Activated T-helper 2 cell treated with anti-CD3 and anti-CD28 coated beads, Interferon-gamma antibody, Interleukin-2, Interleukin-4, amounts not matched to agents 10 μg/mL and 5 μg/mL and 100 μg/mL, durations not matched to agents 14 hours and 24 hours and 36 hours (primary cell): Measurements from ENCODE around the gene TMEM109. TPM values are rescaled to one million over a fixed set of nuclear protein-coding genes. Genes with fewer than 3 reads are reported as not detected.

ENCODE experiments used
- DNase-seq: peaks from one replicate; pipeline ENCODE4 v3.0.0; 2021; ENCODE audit warnings: low spot score
- H3K27ac Mint-ChIP-seq: one replicate; pipeline ENCODE4 v1.8.0; 2021; ENCODE audit warnings: mixed read lengths
- H3K27me3 Mint-ChIP-seq: one replicate; pipeline ENCODE4 v1.8.0; 2021; ENCODE audit warnings: low read depth, mixed read lengths
- H3K36me3 Mint-ChIP-seq: one replicate; pipeline ENCODE4 v1.8.0; 2021; ENCODE audit warnings: low read depth, mixed read lengths
- H3K4me1 Mint-ChIP-seq: one replicate; pipeline ENCODE4 v1.8.0; 2021; ENCODE audit warnings: low read depth, mixed read lengths
- H3K4me3 Mint-ChIP-seq: one replicate; pipeline ENCODE4 v1.8.0; 2021; ENCODE audit warnings: low read depth, mild to moderate bottlenecking, moderate library complexity, mixed read lengths
- H3K9me3 Mint-ChIP-seq: one replicate; pipeline ENCODE4 v1.8.0; 2021; ENCODE audit warnings: mixed read lengths
- intact Hi-C: fragments of 100-400 bp; cut with micrococcal nuclease; formaldehyde crosslinking; loops from one replicate; pipeline ENCODE4 v1.15.1; 2023
- total RNA-seq: library from RNA; stranded (reverse); gene quantifications from 2 replicates; pipeline ENCODE4 v1.2.3, GENCODE V29; 2022

The TMEM109 gene
- total RNA-seq, 1 donor from 2014 or later = 112 TPM

- Mint-ChIP-seq H3K4me3 (no peak overlapping the region), H3K9me3 (no peaks in the 10 kb centered on the region), H3K27me3 (no peaks in the 10 kb centered on the region), H3K27ac (no peak overlapping the region), H3K36me3 (peaks cover 70% of the 10 kb centered on the region), H3K4me1 (peaks cover 15% of the 10 kb centered on the region)
- intact Hi-C loops = no loop called here
- no peak for DNase-seq
These were observed 23.3 kb upstream of the TMEM109 start for GRCh38 chr11:60890696-60891095.

DNA sequence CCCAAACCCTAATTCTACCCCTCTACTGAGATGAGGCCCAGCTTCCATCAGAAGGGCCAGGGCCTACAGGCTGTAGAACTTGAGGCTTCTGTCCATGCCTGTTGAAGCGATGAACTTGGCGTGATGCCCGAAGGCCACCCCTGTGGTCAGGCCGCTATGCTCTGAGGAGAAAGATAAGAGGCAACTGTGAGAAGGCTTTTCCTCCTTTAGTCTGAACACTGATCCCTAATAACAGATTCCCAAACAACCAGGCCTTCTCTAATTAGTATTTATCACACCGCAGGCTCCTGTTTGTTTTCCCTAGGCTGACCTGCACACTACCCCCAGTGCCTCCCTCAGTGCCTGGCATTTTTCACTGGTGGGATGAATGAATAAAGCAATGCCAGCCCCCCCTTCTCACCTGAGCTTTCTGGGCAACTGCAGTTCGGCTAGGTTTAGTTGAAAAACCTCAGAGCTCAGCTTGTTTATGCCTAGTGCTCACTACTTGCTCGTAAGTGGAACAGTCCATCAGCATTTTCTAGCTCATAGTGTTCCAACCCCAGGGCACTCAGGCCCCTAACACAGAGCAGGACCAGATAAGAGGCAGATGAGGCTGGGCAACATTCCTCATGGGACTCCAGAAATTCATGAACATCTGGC, 22.7 kb upstream of the TMEM109 start:
- Mint-ChIP-seq H3K27ac (no peak overlapping the region), H3K36me3 (peaks cover 71% of the 10 kb centered on the region), H3K4me1 (peaks cover 12% of the 10 kb centered on the region), H3K27me3 (no peaks in the 10 kb centered on the region), H3K4me3 (no peak overlapping the region), H3K9me3 (no peaks in the 10 kb centered on the region)
- no peak for DNase-seq
- intact Hi-C loops = no loop called here

GRCh38 chr11:60895687-60896086, 18.3 kb upstream of the TMEM109 start:
- DNase-seq = no peak
- no peaks in the 10 kb centered on the region for H3K4me1 Mint-ChIP-seq
- no peak overlapping the region for H3K4me3 Mint-ChIP-seq
- no peak overlapping the region for H3K27ac Mint-ChIP-seq
- H3K9me3 Mint-ChIP-seq = no peaks in the 10 kb centered on the region
- H3K27me3 Mint-ChIP-seq = no peaks in the 10 kb centered on the region
- peaks cover 86% of the 10 kb centered on the region for H3K36me3 Mint-ChIP-seq
- intact Hi-C loops = no loop called here

GRCh38 chr11:60897496-60897895, 16.5 kb upstream of the TMEM109 start:
- no peaks in the 10 kb centered on the region for H3K27me3 Mint-ChIP-seq
- peaks cover 91% of the 10 kb centered on the region for H3K36me3 Mint-ChIP-seq
- no peaks in the 10 kb centered on the region for H3K9me3 Mint-ChIP-seq
- no peak overlapping the region for H3K4me3 Mint-ChIP-seq
- intact Hi-C loops = no loop called here
- H3K27ac Mint-ChIP-seq = no peak overlapping the region
- peaks cover 1% of the 10 kb centered on the region for H3K4me1 Mint-ChIP-seq
- DNase-seq = no peak

DNA sequence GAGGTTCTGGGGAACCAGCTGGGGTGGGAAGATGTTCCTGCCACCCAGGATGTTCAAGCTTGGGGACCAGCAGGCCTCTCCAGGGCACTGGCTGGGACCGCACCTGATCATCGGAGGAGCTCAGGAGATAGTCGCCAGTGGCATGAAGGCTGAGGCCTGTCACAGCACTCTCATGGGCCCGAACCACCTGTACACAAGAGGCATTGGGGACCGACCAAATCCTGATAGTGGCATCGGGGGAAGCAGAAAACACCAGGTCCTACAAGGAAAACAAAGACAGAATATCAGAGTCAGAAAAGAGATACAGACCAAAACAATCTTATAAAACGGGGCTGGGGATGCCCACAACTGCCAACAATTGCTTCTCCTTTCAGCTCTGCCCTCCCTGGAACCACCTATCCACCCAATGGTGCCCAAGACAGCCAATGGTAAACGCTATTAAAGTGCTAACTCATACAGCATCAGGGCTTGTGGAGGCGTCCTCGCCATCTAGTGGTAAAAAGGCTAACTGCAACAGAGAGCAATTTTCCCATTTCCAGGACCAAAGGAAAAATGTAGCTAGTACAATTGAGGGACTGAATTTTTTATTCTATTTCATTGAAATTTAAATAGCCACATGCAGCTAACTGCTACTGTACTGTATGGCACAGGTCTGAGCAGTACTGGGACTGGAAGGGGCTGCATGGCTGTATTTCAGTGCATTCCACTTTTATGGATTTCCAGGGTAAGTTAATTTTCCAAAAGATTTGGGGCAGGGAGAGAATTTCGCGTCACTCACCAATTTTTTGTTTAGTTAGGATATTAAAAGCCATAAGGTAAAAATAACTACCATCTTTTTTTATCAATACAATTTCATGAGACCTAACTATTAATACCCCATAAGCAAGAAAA, 14.7 kb upstream of the TMEM109 start:
- H3K4me3 Mint-ChIP-seq = no peak overlapping the region
- no peaks in the 10 kb centered on the region for H3K27me3 Mint-ChIP-seq
- H3K36me3 Mint-ChIP-seq = peaks cover 94% of the 10 kb centered on the region
- H3K27ac Mint-ChIP-seq = no peak overlapping the region
- H3K4me1 Mint-ChIP-seq = peaks cover 9% of the 10 kb centered on the region
- H3K9me3 Mint-ChIP-seq = no peaks in the 10 kb centered on the region
- intact Hi-C loops = loop anchor here (1.0 kb wide), 1 partner anchor 68 kb away; no protein-coding TSS in a partner anchor
- DNase-seq = no peak

DNA sequence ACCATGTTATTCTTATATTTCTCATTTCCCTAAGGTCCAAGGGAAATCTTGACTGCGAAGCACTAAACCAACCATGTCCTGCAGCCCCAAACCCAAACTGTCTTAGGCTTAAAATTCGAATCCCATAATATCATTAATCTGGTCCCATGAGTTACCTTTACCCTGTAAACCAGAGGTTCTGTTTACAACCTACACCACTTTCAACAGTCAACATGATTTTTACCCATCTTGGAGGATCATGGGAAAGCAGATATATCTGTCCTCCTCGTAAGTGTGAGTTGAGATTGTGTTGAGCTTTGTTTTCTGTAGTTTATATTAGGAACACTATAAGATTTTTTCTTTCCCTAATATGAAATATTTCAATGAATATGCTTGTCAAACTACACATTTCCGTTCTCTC, 14.0 kb upstream of the TMEM109 start:
- no peak overlapping the region for H3K27ac Mint-ChIP-seq
- no peak for DNase-seq
- H3K36me3 Mint-ChIP-seq = peaks cover 92% of the 10 kb centered on the region
- peaks cover 12% of the 10 kb centered on the region for H3K4me1 Mint-ChIP-seq
- H3K4me3 Mint-ChIP-seq = no peak overlapping the region
- intact Hi-C loops = loop anchor here (1.0 kb wide), 1 partner anchor 69 kb away; no protein-coding TSS in a partner anchor
- no peaks in the 10 kb centered on the region for H3K27me3 Mint-ChIP-seq
- no peaks in the 10 kb centered on the region for H3K9me3 Mint-ChIP-seq

DNA sequence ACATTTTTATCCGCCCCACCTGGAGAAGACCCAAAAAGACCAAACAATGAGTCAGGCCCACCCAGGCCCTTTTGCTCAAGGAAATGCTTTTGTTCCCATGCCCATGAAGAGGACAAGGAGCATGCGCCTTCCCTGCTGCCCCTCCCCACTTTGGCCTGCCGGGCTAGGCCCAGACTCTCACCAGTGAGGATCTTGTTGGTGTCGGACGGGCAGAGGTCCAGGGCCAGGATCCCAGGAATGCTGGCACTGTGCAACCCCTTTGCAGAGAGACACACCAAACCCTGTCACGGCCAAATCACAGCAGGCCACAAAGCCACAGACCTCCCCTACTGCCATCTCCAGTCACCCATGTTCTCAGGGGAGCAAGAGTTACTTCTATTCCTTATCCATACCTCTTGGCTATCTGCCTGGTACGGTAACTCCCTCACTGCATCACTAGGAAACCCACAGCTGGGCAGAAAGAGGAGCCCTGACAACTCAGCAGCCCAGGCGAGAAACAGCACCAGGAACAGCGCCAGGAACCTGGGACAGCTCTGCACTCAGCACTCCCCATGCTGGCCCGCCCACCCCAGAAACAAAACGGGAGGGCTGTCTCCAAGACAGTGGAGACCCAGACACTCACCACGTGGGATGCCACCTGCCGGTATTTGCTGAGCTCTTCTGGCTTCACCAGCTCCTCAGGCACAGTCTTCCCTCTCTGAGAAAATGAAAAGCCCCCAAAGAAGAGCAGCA, 13.1 kb upstream of the TMEM109 start:
- DNase-seq = no peak
- Mint-ChIP-seq H3K4me1 (peaks cover 19% of the 10 kb centered on the region), H3K27ac (no peak overlapping the region), H3K27me3 (no peaks in the 10 kb centered on the region), H3K4me3 (no peak overlapping the region), H3K36me3 (peaks cover 90% of the 10 kb centered on the region), H3K9me3 (no peaks in the 10 kb centered on the region)
- intact Hi-C loops = no loop called here

DNA sequence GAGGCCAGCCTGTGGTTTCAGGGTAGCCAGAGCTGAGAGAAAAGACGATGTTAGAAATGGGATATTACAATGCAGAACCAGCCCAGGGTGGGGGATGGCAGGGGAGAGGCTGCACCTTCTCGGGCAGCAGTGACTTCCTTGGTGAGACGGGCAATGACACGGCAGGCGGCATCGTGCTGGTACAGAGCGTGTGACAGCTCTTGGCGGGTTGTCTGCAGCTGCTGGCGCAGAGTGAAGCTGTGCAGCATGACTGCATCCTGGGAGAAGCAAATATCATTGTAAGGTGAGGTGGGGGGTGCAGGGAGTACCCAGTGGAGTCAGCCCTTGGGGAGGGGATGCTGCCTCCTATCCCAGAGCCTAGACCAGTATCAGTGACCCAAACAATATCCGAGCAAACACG, 11.3 kb upstream of the TMEM109 start:
- H3K4me3 Mint-ChIP-seq = no peak overlapping the region
- H3K36me3 Mint-ChIP-seq = peaks cover 75% of the 10 kb centered on the region
- intact Hi-C loops = no loop called here

DNA sequence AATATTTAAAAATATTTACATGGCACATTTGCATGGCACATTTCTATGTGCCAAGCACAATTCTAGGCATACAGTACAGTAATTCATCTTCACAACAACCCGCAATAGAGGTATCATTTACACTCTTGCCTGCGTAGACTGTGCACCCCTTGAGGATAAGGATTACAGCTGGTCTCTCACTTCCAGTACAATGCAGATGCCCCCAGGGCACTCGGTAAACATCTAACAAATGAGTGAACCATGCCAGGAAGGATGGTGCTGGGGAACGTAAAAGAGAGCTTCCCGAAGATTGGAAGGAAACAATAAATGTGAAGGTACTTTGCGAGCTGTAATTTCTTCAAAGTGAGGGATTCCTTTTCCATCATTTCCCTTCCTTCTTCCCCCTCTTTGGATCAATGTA, 8.9 kb upstream of the TMEM109 start:
- peaks cover 50% of the 10 kb centered on the region for H3K36me3 Mint-ChIP-seq
- DNase-seq = no peak
- peaks cover 10% of the 10 kb centered on the region for H3K27me3 Mint-ChIP-seq
- peak overlapping the region; percentile 82 for H3K4me3 Mint-ChIP-seq
- peak overlapping the region; percentile 75 for H3K27ac Mint-ChIP-seq
- peaks cover 28% of the 10 kb centered on the region for H3K4me1 Mint-ChIP-seq
- H3K9me3 Mint-ChIP-seq = no peaks in the 10 kb centered on the region
- intact Hi-C loops = loop anchor here (2.0 kb wide), 1 partner anchor 62 kb away; the partner anchor contains the start of gene CCDC86

More for the DNA sequence above, 11.3 kb upstream of the TMEM109 start:
- H3K27ac Mint-ChIP-seq = no peak overlapping the region
- H3K4me1 Mint-ChIP-seq = peaks cover 25% of the 10 kb centered on the region
- no peak for DNase-seq
- H3K9me3 Mint-ChIP-seq = no peaks in the 10 kb centered on the region
- H3K27me3 Mint-ChIP-seq = no peaks in the 10 kb centered on the region

- peaks cover 45% of the 10 kb centered on the region for H3K36me3 Mint-ChIP-seq
These were observed 8.3 kb upstream of the TMEM109 start for GRCh38 chr11:60905551-60906113.

DNA sequence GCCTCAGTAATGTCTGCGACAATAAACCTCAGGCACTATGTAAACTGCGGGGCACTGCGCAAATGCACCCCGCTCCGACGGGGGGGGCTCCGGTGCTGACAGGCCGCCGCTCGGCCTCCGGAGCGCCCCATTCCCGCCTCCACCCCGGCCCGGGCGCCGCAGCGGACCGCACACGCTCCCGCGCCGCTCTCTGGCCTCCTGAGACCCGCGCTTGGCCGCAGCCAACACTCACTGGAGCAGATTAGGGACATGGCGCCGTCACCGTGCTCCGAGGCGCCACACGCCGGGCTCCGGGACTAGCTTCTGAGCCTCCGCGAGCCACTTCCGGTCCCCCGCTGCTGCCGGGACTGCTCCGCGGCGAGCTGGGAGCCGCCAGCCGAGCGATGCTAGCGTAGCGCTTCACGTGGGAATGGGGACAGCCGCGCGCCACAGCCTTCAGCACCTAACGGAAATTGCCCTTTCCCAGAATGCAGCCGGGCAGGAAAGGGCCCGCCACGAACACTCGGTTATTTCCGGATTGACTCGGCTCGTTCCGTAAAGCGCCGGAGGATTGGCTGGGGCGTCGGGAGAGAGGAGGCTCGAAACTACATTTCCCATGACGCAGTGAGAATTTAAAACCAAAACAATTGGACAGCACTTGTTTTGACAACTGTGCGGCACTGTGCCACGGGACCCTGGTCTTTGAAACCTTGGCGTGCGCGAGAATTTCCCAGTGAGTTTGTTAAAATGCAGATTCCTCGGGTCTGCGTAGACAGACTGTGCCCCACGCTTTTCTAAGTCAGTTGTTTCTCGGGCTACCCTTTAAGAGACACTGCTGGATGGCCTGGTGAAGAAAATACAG, 7.6 kb upstream of the TMEM109 start, which contains the start of gene PRPF19:
Gene PRPF19 (minus strand): TSS at position 454 of the 841 bp plus-strand sequence. CDS start 203 bp downstream, at position 251.
- DNase-seq = peak; percentile 99
- intact Hi-C loops = loop anchor here (1.0 kb wide), 1 partner anchor 9 kb away; no protein-coding TSS in a partner anchor
- Mint-ChIP-seq H3K9me3 (no peaks in the 10 kb centered on the region), H3K36me3 (peaks cover 37% of the 10 kb centered on the region), H3K27me3 (peaks cover 12% of the 10 kb centered on the region), H3K4me1 (peaks cover 39% of the 10 kb centered on the region), H3K27ac (peak within 1 kb of the TSS; percentile 89), H3K4me3 (peak within 1 kb of the TSS; percentile 82)

More at GRCh38 chr11:60905551-60906113, 8.3 kb upstream of the TMEM109 start:
- Mint-ChIP-seq H3K27me3 (peaks cover 10% of the 10 kb centered on the region), H3K4me1 (peaks cover 33% of the 10 kb centered on the region), H3K9me3 (no peaks in the 10 kb centered on the region), H3K4me3 (peak overlapping the region; percentile 82), H3K27ac (peak overlapping the region; percentile 75)
- no peak for DNase-seq
- intact Hi-C loops = loop anchor here (1.0 to 2.0 kb wide), 2 partner anchors 10 to 63 kb away; partner anchors contain the start of gene CCDC86
